ENCODE measurements around the gene PPP1R9B. TPM values are rescaled to one million over a fixed set of nuclear protein-coding genes. Genes with fewer than 3 reads are reported as not detected.
A peak's percentile ranks its signal among the peaks of the same experiment; 100 is the strongest.

Gene PPP1R9B
- total RNA-seq, 1 donor from 2014 or later = 51.5 TPM

GRCh38 chr17:50132104-50132794, 18.2 kb downstream of the PPP1R9B start:
- H3K27ac Mint-ChIP-seq = peak overlapping the region; percentile 26
- peaks cover 9% of the 10 kb centered on the region for H3K36me3 Mint-ChIP-seq
- no peak for TF ChIP-seq CTCF (conservative IDR thresholded peaks at IDR 0.05)
- DNase-seq (ENCODE audit: extremely low spot score, unreplicated experiment) = no peak
- H3K4me3 Mint-ChIP-seq = peak overlapping the region; percentile 31
- no peaks in the 10 kb centered on the region for H3K9me3 Mint-ChIP-seq
- peaks cover 19% of the 10 kb centered on the region for H3K27me3 Mint-ChIP-seq
- H3K4me1 Mint-ChIP-seq (ENCODE audit: unreplicated experiment) = peaks cover 26% of the 10 kb centered on the region

GRCh38 chr17:50130559-50131305, 19.7 kb downstream of the PPP1R9B start:
- no peaks in the 10 kb centered on the region for H3K36me3 Mint-ChIP-seq
- no peak for DNase-seq (ENCODE audit: extremely low spot score, unreplicated experiment)
- H3K4me1 Mint-ChIP-seq (ENCODE audit: unreplicated experiment) = peaks cover 20% of the 10 kb centered on the region
- H3K9me3 Mint-ChIP-seq = no peaks in the 10 kb centered on the region
- H3K27me3 Mint-ChIP-seq = peaks cover 19% of the 10 kb centered on the region
- peak overlapping the region; percentile 62 for H3K27ac Mint-ChIP-seq
- H3K4me3 Mint-ChIP-seq = peak overlapping the region; percentile 80
- TF ChIP-seq CTCF (conservative IDR thresholded peaks at IDR 0.05) = no peak

- DNase-seq (ENCODE audit: extremely low spot score, unreplicated experiment) = no peak
- no peak for TF ChIP-seq CTCF (conservative IDR thresholded peaks at IDR 0.05)
- Mint-ChIP-seq H3K4me1 (ENCODE audit: unreplicated experiment) (peaks cover 20% of the 10 kb centered on the region), H3K36me3 (no peaks in the 10 kb centered on the region), H3K4me3 (peak within 1 kb of the TSS; percentile 96), H3K27ac (peak within 1 kb of the TSS; percentile 85), H3K9me3 (no peaks in the 10 kb centered on the region), H3K27me3 (peaks cover 22% of the 10 kb centered on the region)
These were observed 20.5 kb downstream of the PPP1R9B start, which contains the start of gene SAMD14 for GRCh38 chr17:50129728-50130558. Gene SAMD14 (minus strand): TSS chr17:50130160. CDS start chr17:50124959, 5,201 bp downstream.

- no peak for TF ChIP-seq CTCF (conservative IDR thresholded peaks at IDR 0.05)
- Mint-ChIP-seq H3K36me3 (no peaks in the 10 kb centered on the region), H3K9me3 (no peaks in the 10 kb centered on the region), H3K4me1 (ENCODE audit: unreplicated experiment) (peaks cover 20% of the 10 kb centered on the region), H3K27ac (no peak overlapping the region), H3K27me3 (peaks cover 22% of the 10 kb centered on the region), H3K4me3 (peak overlapping the region; percentile 96)
- DNase-seq (ENCODE audit: extremely low spot score, unreplicated experiment) = no peak
These were observed 21.1 kb downstream of the PPP1R9B start for GRCh38 chr17:50129353-50129727.

Measured in type B pancreatic cell (in vitro differentiated cells).